ENCODE results near the gene GZMB. TPM values are rescaled to one million over a fixed set of nuclear protein-coding genes. Genes with fewer than 3 reads are reported as not detected.

GZMB gene
- total RNA-seq, 4 donors from 2014 or later: 0.91 to 11.9 TPM; not detected in 2

GRCh38 chr14:24613747-24614146 is 20.2 kb downstream of the GZMB start:
- no peak for TF ChIP-seq POLR2A (IDR thresholded peaks at IDR 0.05; ENCODE audit: low read depth)
- no peak for DNase-seq (ENCODE audit: extremely low spot score)
- intact Hi-C loops (cut with DNase I): no loop called here
- WGBS: 88% methylated on average over 2 of the region's 2 CpGs
- Histone ChIP-seq H3K36me3 (no peaks in the 10 kb centered on the region), H3K27me3 (no peaks in the 10 kb centered on the region), H3K4me3 (no peak overlapping the region), H3K27ac (replicated peaks in 1 of 4) (no peak overlapping the region), H3K4me1 (no peaks in the 10 kb centered on the region), H3K9me3 (peaks cover 0 to 5% (median 0%) of the 10 kb centered on the region in 4 donors)

- 33% methylated on average over 1 of the region's 1 CpG for WGBS
- Histone ChIP-seq H3K36me3 (no peaks in the 10 kb centered on the region), H3K9me3 (peaks cover 0 to 5% (median 0%) of the 10 kb centered on the region in 4 donors), H3K4me1 (no peaks in the 10 kb centered on the region), H3K27me3 (no peaks in the 10 kb centered on the region), H3K4me3 (no peak overlapping the region), H3K27ac (replicated peaks in 1 of 4) (no peak overlapping the region)
- no peak for TF ChIP-seq POLR2AphosphoS5 (IDR thresholded peaks at IDR 0.05)
- TF ChIP-seq CTCF (IDR thresholded peaks at IDR 0.05): no peak
- TF ChIP-seq POLR2A (IDR thresholded peaks at IDR 0.05; ENCODE audit: low read depth): no peak
- no peak for TF ChIP-seq EP300 (IDR thresholded peaks at IDR 0.05)
- intact Hi-C loops (cut with DNase I): no loop called here
- no peak for DNase-seq (ENCODE audit: extremely low spot score)
These were observed 20.7 kb downstream of the GZMB start for GRCh38 chr14:24613241-24613640.

GRCh38 chr14:24612196-24612595 is 21.8 kb downstream of the GZMB start:
- Histone ChIP-seq H3K27me3 (no peaks in the 10 kb centered on the region), H3K4me1 (no peaks in the 10 kb centered on the region), H3K36me3 (no peaks in the 10 kb centered on the region), H3K9me3 (no peaks in the 10 kb centered on the region), H3K4me3 (no peak overlapping the region), H3K27ac (replicated peaks in 1 of 4) (no peak overlapping the region)
- DNase-seq (ENCODE audit: extremely low spot score): no peak
- intact Hi-C loops (cut with DNase I): no loop called here
- no peak for TF ChIP-seq EP300 (IDR thresholded peaks at IDR 0.05)
- no peak for TF ChIP-seq CTCF (IDR thresholded peaks at IDR 0.05)
- no peak for TF ChIP-seq POLR2A (IDR thresholded peaks at IDR 0.05; ENCODE audit: low read depth)
- no peak for TF ChIP-seq POLR2AphosphoS5 (IDR thresholded peaks at IDR 0.05)

GRCh38 chr14:24609655-24610344 is 24.2 kb downstream of the GZMB start, which contains the start of gene GZMH:
TSS of gene GZMH (minus strand) at chr14:24609685. CDS start at chr14:24609613, 72 bp downstream.
- 80% methylated on average over 2 of the region's 2 CpGs for WGBS

More at GRCh38 chr14:24609655-24610344, 24.2 kb downstream of the GZMB start, which contains the start of gene GZMH:
- H3K36me3 ChIP-seq: no peaks in the 10 kb centered on the region
- H3K4me1 ChIP-seq: no peaks in the 10 kb centered on the region
- H3K4me3 ChIP-seq: no peak within 1 kb of the TSS
- TF ChIP-seq POLR2AphosphoS5 (IDR thresholded peaks at IDR 0.05) (no peak), EP300 (IDR thresholded peaks at IDR 0.05) (no peak), POLR2A (IDR thresholded peaks at IDR 0.05; ENCODE audit: low read depth) (no peak), CTCF (IDR thresholded peaks at IDR 0.05) (no peak)
- no peak within 1 kb of the TSS for H3K27ac ChIP-seq (replicated peaks in 1 of 4)
- H3K27me3 ChIP-seq: no peaks in the 10 kb centered on the region
- H3K9me3 ChIP-seq: no peaks in the 10 kb centered on the region
- no peak for DNase-seq (ENCODE audit: extremely low spot score)
- intact Hi-C loops (cut with DNase I): no loop called here

All from esophagus muscularis mucosa (tissue), 4 donors.